ENCODE data around the gene ADPRHL1.
"Not testable (repeated sequence)": the region's sequence is repeated elsewhere in the genome, so short reads cannot be mapped to it uniquely, and the experiment has no call there.

The ADPRHL1 gene

DNA sequence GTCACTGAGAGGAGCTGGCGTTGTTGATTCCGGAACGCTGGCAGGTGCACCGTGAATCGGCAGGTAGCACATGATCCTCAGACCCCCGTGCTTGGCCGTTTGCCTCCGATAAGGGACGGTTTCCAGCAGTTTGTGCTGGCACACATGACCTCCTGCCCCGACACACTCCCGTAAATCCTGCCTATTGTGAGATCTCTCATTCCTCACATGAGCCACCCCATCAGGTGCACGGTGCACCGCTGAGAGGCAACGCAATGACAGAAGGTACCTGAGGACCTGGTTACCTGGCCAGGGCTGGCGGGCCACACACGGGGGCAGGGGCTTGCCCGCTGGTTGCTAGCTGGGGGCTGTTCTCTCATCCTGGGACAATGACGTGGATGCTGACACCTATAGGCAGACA lies 2.1 kb upstream of the ADPRHL1 start:
- no peak for DNase-seq (ENCODE audit: low read depth)

DNA sequence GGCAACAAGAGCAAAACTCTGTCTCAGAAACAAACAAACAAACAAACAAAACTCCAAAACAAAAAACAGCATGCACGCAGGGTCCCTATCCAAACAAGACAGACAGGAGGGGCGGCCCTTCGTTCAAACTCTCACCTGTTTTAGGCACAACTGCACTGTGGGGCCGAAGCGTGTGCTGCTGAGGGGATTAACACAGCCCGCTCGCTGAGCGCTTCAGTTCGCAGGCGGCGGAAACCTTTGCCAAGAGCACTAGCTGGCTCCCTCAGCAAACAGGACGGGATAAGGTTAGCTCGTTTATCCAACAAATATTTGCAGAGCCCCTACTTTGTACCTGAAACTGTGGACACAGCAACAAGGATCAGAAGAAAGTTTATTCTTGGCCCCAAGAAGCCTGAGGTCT lies 1.6 kb upstream of the ADPRHL1 start:
- DNase-seq (ENCODE audit: low read depth) = no peak

DNA sequence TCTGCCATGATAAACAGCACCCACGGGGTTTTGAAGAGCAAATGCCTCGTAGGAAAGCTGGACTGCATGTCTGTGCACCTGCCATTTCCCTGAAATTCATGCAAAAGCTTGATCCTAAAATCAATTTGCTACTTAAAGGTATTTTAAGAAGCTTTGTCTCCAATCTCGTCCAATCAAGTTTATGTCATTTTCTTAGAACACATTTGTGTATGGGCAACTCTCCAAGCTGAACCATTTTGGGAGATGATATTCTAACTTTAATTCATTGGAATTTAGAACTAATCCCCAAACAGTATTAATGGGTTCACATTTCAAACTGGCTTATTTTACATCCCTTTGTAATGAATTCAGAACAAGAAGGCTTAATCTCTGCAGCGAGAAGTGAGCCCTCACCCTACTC lies 822 bp downstream of the ADPRHL1 start:
- no peak for DNase-seq (ENCODE audit: low read depth)

DNA sequence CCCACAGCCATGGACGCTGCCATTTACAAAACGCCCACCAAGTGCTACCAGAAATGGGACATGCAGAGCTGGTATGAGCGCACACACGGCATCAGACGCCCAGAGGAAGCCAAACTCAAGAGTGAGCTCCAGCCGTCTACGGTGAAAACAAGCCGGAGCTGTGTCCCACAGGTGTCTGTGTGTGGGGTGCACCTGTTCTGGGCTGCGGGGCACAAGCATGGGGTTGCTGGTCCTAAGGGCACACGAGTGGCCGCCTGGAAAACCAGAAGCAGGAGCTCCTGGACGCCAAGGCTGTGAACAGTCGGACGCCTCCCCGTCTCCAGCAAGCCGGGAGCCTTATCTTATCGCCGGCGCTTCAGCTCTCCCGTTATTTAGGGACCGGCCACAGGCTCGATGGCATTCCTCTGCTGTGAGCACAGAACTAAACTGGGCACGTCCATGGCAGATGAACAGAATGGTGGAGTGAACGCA lies 1.3 kb downstream of the ADPRHL1 start:
- no peak for DNase-seq (ENCODE audit: low read depth)

DNA sequence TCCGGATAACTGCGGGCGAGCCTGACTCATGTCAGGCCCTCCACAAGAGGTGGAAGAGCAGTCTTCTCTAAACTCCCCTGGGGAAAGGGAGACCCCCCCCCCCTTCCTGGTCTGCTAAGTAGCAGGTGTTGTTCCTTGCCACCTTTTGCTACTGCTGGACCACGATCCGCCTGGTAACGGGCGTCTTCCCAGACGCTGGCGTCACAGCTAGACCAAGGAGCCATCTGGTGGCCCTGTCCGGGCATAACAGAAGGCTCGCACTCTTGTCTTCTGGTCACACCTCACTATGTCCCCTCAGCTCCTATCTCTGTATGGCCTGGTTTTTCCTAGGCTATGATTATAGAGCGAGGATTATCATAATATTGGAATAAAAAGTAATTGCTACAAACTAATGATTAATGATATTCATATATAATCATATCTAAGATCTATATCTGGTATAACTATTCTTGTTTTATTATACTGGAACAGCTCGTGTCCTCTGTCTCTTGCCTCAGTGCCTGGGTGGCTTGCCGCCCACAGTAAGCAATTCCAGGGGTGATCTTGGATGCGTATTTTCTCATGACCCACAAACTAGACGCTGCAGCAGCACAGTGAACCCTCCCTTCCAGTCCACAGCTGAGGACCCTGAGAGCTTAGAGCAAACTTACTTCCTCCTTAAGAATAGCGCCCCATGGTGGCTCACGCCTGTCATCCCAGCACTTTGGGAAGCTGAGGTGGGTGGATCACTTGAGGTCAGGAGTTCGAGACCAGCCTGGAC lies 2.2 kb downstream of the ADPRHL1 start:
- not testable (repeated sequence) for DNase-seq (ENCODE audit: low read depth)

GRCh38 chr13:113450348-113450744 lies 2.9 kb downstream of the ADPRHL1 start:
- not testable (repeated sequence) for DNase-seq (ENCODE audit: low read depth)

GRCh38 chr13:113449693-113450347 lies 3.5 kb downstream of the ADPRHL1 start:
- no peak for DNase-seq (ENCODE audit: low read depth)

- DNase-seq (ENCODE audit: low read depth) = no peak
Measured at GRCh38 chr13:113448885-113449692, 4.2 kb downstream of the ADPRHL1 start.

DNA sequence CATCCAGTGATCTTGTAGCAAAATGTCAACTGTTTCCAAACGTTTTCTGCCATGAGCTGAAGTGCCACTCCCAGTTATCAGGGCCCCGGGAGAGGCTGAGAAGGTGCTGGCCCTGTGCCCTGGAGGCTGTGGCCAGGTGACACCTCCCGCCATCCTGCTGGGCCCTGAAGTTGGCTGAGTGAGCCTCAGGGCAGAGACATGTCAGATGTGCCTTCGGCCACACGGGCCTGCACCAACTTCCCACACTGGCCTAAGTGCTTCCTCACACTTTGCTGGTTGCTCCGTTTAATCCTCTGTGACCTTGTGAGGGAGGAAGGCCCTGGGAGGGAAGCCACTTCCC lies 4.8 kb downstream of the ADPRHL1 start:
- no peak for DNase-seq (ENCODE audit: low read depth)

- DNase-seq (ENCODE audit: low read depth) = no peak
Measured at GRCh38 chr13:113447596-113447995, 5.7 kb downstream of the ADPRHL1 start.

DNA sequence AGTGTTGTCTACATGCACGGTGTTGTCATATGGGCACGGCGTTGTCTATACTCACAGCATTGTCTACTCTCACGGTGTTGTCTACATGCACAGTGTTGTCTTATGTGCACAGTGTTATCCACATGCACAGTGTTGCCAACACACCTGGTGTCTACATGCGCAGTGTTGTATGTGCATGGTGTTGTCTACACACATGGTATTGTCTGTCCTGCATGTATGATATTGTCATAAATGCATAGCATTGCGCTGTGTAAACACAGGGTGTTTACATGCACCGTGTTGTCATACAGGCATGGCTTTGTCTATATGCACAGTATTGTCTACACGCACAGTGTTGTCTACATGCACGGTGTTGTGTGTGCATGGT lies 6.8 kb downstream of the ADPRHL1 start:
- no peak for DNase-seq (ENCODE audit: low read depth)

GRCh38 chr13:113445791-113446487 lies 7.3 kb downstream of the ADPRHL1 start:
- no peak for DNase-seq (ENCODE audit: low read depth)

DNA sequence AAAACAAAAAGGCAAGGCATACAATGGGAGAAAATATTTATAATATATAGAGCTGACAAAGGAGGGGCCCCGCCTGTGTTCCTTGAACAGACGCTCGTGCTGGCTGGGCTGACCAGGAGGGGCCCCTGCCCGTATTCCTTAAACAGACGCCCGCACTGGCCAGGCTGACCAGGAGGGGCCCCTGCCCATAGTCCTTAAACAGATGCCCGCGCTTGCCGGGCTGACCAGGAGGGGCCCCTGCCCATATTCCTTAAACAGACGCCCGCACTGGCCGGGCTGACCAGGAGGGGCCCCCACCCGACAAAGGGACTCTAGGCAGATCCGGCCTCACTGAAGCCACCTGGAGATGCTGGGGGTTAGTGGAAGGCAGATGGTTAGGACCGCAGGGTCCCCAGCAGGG lies 9.3 kb downstream of the ADPRHL1 start:
- no peak for DNase-seq (ENCODE audit: low read depth)

DNA sequence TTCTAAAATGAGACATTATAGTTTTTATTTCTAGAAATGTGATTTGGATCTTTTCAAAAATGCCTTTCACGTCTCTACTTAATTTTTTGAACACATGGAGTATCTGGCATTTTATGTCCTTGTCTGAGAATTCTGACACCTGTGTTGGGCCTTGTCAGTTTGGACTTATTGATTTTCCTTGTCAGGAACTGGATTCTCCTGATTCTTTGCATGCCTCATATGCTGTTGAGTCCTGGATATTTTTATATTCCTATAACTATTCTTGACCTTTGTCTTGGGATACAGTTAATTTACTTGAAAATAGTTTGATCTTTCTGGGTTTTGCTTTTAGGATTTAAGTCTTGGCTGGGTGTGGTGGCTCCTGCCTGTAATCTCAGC lies 10.3 kb downstream of the ADPRHL1 start:
- no peak for DNase-seq (ENCODE audit: low read depth)

GRCh38 chr13:113442354-113442984 lies 10.8 kb downstream of the ADPRHL1 start:
- DNase-seq (ENCODE audit: low read depth) = no peak

- no peak for DNase-seq (ENCODE audit: low read depth)
Measured at GRCh38 chr13:113441661-113442060, 11.6 kb downstream of the ADPRHL1 start.

GRCh38 chr13:113437408-113438010 lies 15.8 kb downstream of the ADPRHL1 start:
- DNase-seq (ENCODE audit: low read depth) = no peak

- not testable (repeated sequence) for DNase-seq (ENCODE audit: low read depth)
Measured at GRCh38 chr13:113436866-113437265, 16.4 kb downstream of the ADPRHL1 start.

GRCh38 chr13:113435907-113436306 lies 17.4 kb downstream of the ADPRHL1 start:
- DNase-seq (ENCODE audit: low read depth) = not testable (repeated sequence)

- no peak for DNase-seq (ENCODE audit: low read depth)
Measured at GRCh38 chr13:113433391-113433916, 19.8 kb downstream of the ADPRHL1 start.
